B cell (primary cell): ENCODE data around the gene ORMDL2.

Experiments used
- EZH2 ChIP-seq: IDR thresholded peaks from 2 replicates; pipeline ENCODE4 v1.6.1; 2012; ENCODE audit warnings: borderline replicate concordance, low read depth, mild to moderate bottlenecking, moderate library complexity, low read length; ENCODE audit not compliant: insufficient read depth, poor library complexity, severe bottlenecking
- TF ChIP-seq, protein P1 (sequence below): fragments of 200-600 bp; IDR thresholded peaks from one replicate; pipeline ENCODE4 v1.8.0; 2022; ENCODE audit warnings: antibody characterized with exemption, mild to moderate bottlenecking

DNA sequence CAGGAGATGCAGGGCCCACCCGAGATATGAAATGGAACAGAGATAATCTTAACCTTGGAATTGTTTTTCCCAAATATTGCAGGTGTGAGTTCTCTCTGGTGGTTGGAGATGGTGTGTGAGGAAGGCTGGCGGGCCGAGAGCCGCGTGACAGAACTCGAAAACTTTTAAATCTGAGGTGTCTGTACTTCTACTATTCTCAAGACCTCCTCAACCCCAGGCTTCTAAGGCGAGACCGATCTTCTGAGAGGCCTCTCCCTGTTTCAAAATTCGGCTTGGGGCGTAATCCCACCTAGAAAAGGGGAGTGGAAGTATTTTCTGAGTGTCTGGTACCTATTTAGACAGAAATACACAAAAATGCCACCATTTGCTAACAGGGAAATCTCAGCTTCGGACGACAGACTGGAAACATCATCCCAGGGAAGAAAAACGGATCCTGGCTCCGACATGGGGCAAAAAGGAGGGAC, 928 bp upstream of the ORMDL2 start:
- TF ChIP-seq, protein P1, sequence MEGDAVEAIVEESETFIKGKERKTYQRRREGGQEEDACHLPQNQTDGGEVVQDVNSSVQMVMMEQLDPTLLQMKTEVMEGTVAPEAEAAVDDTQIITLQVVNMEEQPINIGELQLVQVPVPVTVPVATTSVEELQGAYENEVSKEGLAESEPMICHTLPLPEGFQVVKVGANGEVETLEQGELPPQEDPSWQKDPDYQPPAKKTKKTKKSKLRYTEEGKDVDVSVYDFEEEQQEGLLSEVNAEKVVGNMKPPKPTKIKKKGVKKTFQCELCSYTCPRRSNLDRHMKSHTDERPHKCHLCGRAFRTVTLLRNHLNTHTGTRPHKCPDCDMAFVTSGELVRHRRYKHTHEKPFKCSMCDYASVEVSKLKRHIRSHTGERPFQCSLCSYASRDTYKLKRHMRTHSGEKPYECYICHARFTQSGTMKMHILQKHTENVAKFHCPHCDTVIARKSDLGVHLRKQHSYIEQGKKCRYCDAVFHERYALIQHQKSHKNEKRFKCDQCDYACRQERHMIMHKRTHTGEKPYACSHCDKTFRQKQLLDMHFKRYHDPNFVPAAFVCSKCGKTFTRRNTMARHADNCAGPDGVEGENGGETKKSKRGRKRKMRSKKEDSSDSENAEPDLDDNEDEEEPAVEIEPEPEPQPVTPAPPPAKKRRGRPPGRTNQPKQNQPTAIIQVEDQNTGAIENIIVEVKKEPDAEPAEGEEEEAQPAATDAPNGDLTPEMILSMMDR = no peak
- TF ChIP-seq EZH2 = no peak
